ENCODE data around the gene SRI. TPM values are rescaled to one million over a fixed set of nuclear protein-coding genes. Genes with fewer than 3 reads are reported as not detected.

SRI gene
- total RNA-seq, 4 donors from 2014 or later = 158 to 281 (median 250) TPM

- no peaks in the 10 kb centered on the region for H3K27me3 ChIP-seq
- no peak for TF ChIP-seq CTCF (IDR thresholded peaks at IDR 0.05)
- no peak for TF ChIP-seq POLR2A (IDR thresholded peaks at IDR 0.05)
Measured at GRCh38 chr7:88191911-88192310, 27.9 kb downstream of the SRI start.

GRCh38 chr7:88185650-88186049, 34.2 kb downstream of the SRI start:
- no peaks in the 10 kb centered on the region for H3K9me3 ChIP-seq
- no peaks in the 10 kb centered on the region for H3K4me1 ChIP-seq
- H3K27ac ChIP-seq = no peak overlapping the region
- H3K27me3 ChIP-seq = no peaks in the 10 kb centered on the region
- no peak overlapping the region for H3K4me3 ChIP-seq
- no peaks in the 10 kb centered on the region for H3K36me3 ChIP-seq
- TF ChIP-seq POLR2A (IDR thresholded peaks at IDR 0.05) = no peak
- no peak for TF ChIP-seq CTCF (IDR thresholded peaks at IDR 0.05)
- DNase-seq = no peak

More at GRCh38 chr7:88191911-88192310, 27.9 kb downstream of the SRI start:
- Histone ChIP-seq H3K4me3 (no peak overlapping the region), H3K36me3 (no peaks in the 10 kb centered on the region), H3K27ac (no peak overlapping the region), H3K4me1 (no peaks in the 10 kb centered on the region), H3K9me3 (no peaks in the 10 kb centered on the region)
- no peak for DNase-seq

- no peaks in the 10 kb centered on the region for H3K9me3 ChIP-seq
- no peak for TF ChIP-seq POLR2A (IDR thresholded peaks at IDR 0.05)
- TF ChIP-seq CTCF (IDR thresholded peaks at IDR 0.05) = no peak
- H3K27me3 ChIP-seq = no peaks in the 10 kb centered on the region
- no peak overlapping the region for H3K4me3 ChIP-seq
- H3K27ac ChIP-seq = no peak overlapping the region
- DNase-seq = no peak
- no peaks in the 10 kb centered on the region for H3K36me3 ChIP-seq
- no peaks in the 10 kb centered on the region for H3K4me1 ChIP-seq
Measured at GRCh38 chr7:88184848-88185304, 35.0 kb downstream of the SRI start.

GRCh38 chr7:88183051-88183450, 36.8 kb downstream of the SRI start:
- no peaks in the 10 kb centered on the region for H3K27me3 ChIP-seq
- TF ChIP-seq POLR2A (IDR thresholded peaks at IDR 0.05) = no peak
- no peak for TF ChIP-seq CTCF (IDR thresholded peaks at IDR 0.05)
- H3K4me1 ChIP-seq = no peaks in the 10 kb centered on the region
- DNase-seq = no peak
- H3K9me3 ChIP-seq = no peaks in the 10 kb centered on the region
- H3K36me3 ChIP-seq = no peaks in the 10 kb centered on the region
- no peak overlapping the region for H3K4me3 ChIP-seq
- no peak overlapping the region for H3K27ac ChIP-seq

- no peak for DNase-seq
- Histone ChIP-seq H3K27me3 (no peaks in the 10 kb centered on the region), H3K36me3 (no peaks in the 10 kb centered on the region), H3K27ac (no peak overlapping the region), H3K9me3 (no peaks in the 10 kb centered on the region), H3K4me3 (no peak overlapping the region), H3K4me1 (no peaks in the 10 kb centered on the region)
- TF ChIP-seq CTCF (IDR thresholded peaks at IDR 0.05) (no peak), POLR2A (IDR thresholded peaks at IDR 0.05) (no peak)
Measured at GRCh38 chr7:88176190-88176589, 43.6 kb downstream of the SRI start.

GRCh38 chr7:88172842-88173241, 47.0 kb downstream of the SRI start:
- no peak overlapping the region for H3K4me3 ChIP-seq
- TF ChIP-seq POLR2A (IDR thresholded peaks at IDR 0.05) = no peak
- TF ChIP-seq CTCF (IDR thresholded peaks at IDR 0.05) = no peak
- DNase-seq = no peak
- no peaks in the 10 kb centered on the region for H3K36me3 ChIP-seq
- H3K27me3 ChIP-seq = no peaks in the 10 kb centered on the region
- H3K27ac ChIP-seq = no peak overlapping the region
- no peaks in the 10 kb centered on the region for H3K4me1 ChIP-seq
- no peaks in the 10 kb centered on the region for H3K9me3 ChIP-seq
